NCI-H82 treated with DMSO at 0.1 percent for 48 hours (cell line): ENCODE data around the gene RASAL2.

ENCODE experiments used
- DNase-seq: peaks from one replicate; lab custom pipeline; 2025; ENCODE audit not compliant: unreplicated experiment; lab: John Stamatoyannopoulos, UW

Gene RASAL2

DNA sequence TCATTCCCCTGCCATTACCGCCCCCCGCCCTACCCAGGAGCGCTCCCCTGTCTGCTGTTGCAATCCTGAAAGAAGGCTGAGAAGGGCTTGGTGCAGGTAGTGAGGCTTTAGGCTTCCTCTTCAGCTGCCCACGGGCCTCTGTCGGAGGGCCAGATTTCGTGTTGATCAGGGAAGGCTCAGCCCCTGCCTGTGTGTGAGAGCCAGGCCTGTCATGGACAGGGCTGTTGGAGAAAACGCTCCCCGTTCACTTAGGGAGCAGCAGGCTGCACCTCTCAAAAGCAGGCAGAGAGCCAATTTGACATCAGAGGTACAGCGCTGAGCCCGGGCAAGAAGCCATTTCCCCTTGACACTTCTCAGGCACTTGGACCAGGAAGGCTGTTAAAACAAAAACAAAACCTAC lies 438.0 kb downstream of the RASAL2 start:
- DNase-seq, result no peak

DNA sequence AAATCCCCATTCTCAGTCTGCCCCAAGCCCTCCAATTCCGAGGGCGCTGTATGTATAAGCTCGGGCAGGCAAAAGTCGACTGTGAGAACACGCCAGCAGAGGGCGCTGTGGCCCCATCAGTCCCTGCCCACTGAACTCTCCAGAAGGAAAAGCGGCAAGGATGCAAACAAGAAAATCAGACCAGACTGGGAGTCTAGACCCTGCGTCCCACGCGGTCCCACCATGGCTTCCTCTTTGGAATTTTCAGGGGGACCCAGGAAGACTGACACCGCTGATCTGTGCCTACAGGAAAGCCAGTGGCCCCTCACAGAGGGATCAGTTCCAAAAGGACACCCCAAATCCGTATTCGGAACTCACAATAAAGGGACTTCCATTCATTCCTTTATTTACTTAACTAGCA lies 438.5 kb downstream of the RASAL2 start:
- peak; percentile 74 for DNase-seq

DNA sequence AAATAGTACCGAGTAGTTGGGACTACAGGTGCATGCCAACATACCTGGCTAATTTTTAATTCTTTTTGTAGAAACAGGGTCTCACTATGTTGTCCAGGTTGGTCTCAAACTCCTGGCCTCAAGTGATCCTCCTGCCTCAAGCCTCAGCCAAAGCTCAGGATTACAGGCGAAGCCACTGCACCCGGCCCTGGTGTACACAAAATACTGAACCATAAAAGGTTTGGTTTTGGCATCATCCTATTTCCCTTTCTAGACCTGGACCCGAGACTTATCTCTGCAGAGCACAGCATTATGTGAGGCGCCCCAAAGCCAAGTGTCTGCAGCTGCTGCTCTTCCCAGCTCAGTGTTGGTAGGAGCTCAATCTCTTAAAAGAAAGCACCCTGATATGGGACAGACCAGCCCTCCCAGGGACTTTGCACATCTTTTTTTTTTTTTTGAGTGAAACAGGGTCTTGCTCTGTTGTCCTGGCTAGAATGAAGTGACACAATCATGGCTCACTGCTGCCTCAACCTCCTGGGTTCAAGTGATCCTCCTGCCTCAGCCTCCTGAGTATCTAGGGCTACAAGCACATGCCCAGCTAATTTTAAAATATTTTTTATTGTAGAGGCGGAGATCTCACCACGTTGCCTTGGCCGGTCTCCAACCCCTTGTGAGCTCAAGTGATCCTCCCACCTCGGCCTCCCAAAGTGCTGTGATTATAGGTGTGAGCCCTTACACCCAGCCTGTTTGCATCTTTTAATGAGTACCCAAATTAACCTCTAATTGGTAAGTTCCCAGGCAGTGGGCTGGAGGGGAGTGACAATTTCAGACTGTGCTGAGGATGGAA lies 439.4 kb downstream of the RASAL2 start:
- DNase-seq, result no peak
